Measurements from ENCODE around the gene TMEM151B.

TMEM151B gene

GRCh38 chr6:44232676-44233566 is 37.3 kb upstream of the TMEM151B start:
- DNase-seq (ENCODE audit: low spot score), result no peak

- DNase-seq (ENCODE audit: low spot score), result no peak
Observed at GRCh38 chr6:44233567-44234100, 36.6 kb upstream of the TMEM151B start.

GRCh38 chr6:44234101-44235025 is 35.9 kb upstream of the TMEM151B start:
- DNase-seq (ENCODE audit: low spot score), result peak; percentile 68

GRCh38 chr6:44235269-44235668 is 35.0 kb upstream of the TMEM151B start:
- no peak for DNase-seq (ENCODE audit: low spot score)

GRCh38 chr6:44235891-44236516 is 34.2 kb upstream of the TMEM151B start:
- no peak for DNase-seq (ENCODE audit: low spot score)

- peak; percentile 95 for DNase-seq (ENCODE audit: low spot score)
Observed at GRCh38 chr6:44237021-44237812, 33.0 kb upstream of the TMEM151B start.

GRCh38 chr6:44237813-44238433 is 32.3 kb upstream of the TMEM151B start:
- DNase-seq (ENCODE audit: low spot score), result peak; percentile 83

- no peak for DNase-seq (ENCODE audit: low spot score)
Observed at GRCh38 chr6:44238687-44239350, 31.4 kb upstream of the TMEM151B start.

- no peak for DNase-seq (ENCODE audit: low spot score)
Observed at GRCh38 chr6:44243345-44243744, 26.9 kb upstream of the TMEM151B start.

- DNase-seq (ENCODE audit: low spot score), result no peak
Observed at GRCh38 chr6:44245391-44245911, 24.8 kb upstream of the TMEM151B start.

- DNase-seq (ENCODE audit: low spot score), result peak; percentile 73
Observed at GRCh38 chr6:44245912-44246662, 24.2 kb upstream of the TMEM151B start.

GRCh38 chr6:44246663-44247337 is 23.4 kb upstream of the TMEM151B start, which contains the start of gene HSP90AB1:
Gene HSP90AB1 (plus strand): TSS chr6:44247101. CDS start chr6:44248630, 1,529 bp downstream.
- peak; percentile 98 for DNase-seq (ENCODE audit: low spot score)

GRCh38 chr6:44247338-44248302 is 22.6 kb upstream of the TMEM151B start:
- DNase-seq (ENCODE audit: low spot score), result peak; percentile 81

GRCh38 chr6:44248579-44248978 is 21.7 kb upstream of the TMEM151B start:
- no peak for DNase-seq (ENCODE audit: low spot score)

- no peak for DNase-seq (ENCODE audit: low spot score)
Observed at GRCh38 chr6:44249082-44249748, 21.0 kb upstream of the TMEM151B start.

GRCh38 chr6:44250067-44250717 is 20.1 kb upstream of the TMEM151B start:
- DNase-seq (ENCODE audit: low spot score), result no peak

Measured in hematopoietic multipotent progenitor cell treated with erythropoietin and hydrocortisone succinate and interleukin-3 and kit ligand, for 15 days (in vitro differentiated cells).